SIG-M5 (cell line): ENCODE results near the gene ZNF33B.
"Not testable (repeated sequence)": the region's sequence is repeated elsewhere in the genome, so short reads cannot be mapped to it uniquely, and the experiment has no call there.

ENCODE experiments used
- DNase-seq: peaks from one replicate; lab custom pipeline; 2025; lab: John Stamatoyannopoulos, UW

ZNF33B gene

GRCh38 chr10:42638055-42638820 lies at the start of gene ZNF33B:
Gene ZNF33B, minus strand, starts transcription at chr10:42638570. Its CDS starts 1,642 bp downstream, at chr10:42636928.
- DNase-seq = peak; percentile 13

DNA sequence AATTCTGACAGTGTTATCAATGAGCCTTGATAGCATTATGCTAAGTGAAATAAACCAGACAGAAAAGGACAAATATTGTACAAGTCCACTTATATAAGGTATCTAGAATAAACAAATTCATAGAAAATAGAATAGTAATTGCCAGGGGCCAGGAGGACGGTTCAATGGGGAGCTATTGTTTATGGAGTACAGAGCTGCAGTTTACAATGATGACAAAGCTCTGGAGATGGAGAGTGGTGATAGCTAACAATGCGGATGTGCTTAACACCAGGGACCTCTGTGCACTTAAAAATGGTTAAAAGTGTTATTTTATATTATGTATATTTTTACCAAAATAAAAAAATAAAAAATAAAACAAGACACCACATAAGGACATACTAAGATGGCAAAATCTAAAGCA lies 46.1 kb upstream of the ZNF33B start:
- DNase-seq = no peak

DNA sequence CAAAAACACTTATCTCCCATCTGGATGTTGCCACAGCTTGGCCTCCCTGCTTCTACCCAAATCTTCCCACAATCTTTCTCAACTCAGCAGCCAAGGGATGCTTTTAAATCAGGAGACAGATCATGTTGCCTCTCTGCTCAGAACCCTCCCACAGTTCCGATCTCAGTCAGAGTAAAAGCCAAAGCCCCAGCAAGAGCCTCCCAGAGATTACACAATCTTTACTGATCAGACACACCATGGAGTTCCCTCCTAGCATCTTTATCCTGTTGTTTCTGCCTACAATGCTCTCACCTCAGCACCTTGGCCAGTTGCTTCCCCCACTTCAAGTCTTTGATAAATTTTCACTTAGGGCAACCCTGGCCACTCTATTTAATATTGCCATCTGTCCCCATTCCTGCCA lies 41.9 kb upstream of the ZNF33B start:
- DNase-seq = no peak

DNA sequence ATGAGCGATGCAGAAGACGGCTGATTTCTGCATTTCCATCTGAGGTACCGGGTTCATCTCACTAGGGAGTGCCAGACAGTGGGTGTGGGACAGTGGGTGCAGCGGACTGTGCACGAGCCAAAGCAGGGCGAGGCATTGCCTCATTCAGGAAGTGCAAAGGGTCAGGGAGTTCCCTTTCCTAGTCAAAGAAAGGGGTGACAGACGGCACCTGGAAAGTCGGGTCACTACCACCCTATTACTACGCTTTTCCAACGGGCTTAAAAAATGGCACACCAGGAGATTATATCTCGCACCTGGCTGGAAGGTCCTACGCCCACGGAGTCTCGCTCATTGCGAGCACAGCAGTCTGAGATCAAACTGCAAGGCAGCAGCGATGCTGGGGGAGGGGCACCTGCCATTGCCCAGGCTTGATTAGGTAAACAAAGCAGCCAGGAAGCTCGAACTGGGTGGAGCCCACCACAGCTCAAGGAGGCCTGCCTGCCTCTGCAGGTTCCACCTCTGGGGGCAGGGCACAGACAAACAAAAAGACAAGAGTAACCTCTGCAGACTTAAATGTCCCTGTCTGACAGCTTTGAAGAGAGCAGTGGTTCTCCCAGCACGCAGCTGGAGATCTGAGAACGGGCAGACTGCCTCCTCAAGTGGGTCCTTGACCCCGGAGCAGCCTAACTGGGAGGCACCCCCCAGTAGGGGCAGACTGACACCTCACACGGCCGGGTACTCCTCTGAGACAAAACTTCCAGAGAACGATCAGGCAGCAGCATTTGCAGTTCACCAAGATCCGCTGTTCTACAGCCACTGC lies 27.0 kb upstream of the ZNF33B start:
- DNase-seq = not testable (repeated sequence)

- DNase-seq = no peak
These were observed 16.0 kb upstream of the ZNF33B start for GRCh38 chr10:42654419-42654818.

GRCh38 chr10:42652858-42653257 lies 14.5 kb upstream of the ZNF33B start:
- DNase-seq = no peak

- DNase-seq = no peak
These were observed 12.0 kb upstream of the ZNF33B start for GRCh38 chr10:42650374-42650773.

DNA sequence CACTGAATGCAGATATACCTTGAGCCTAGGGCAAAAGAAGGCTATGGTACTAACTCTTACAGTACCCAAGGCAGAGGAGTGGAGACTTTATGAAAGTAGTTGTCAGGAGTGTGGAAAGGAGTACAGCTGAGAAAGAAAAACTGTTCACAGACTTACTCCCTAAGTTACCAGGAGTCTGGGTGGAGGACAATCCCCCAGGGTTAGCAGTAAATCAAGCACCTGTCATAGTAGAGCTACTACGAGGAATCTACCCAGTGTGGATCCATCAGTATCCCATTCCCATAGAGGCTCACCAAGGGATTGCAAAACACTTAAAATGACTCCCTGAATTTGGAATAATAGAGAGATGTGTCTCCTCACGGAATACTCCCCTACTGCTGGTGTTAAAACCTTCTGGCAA lies 10.1 kb upstream of the ZNF33B start:
- DNase-seq = no peak

GRCh38 chr10:42646687-42647640 lies 8.6 kb upstream of the ZNF33B start:
- DNase-seq = no peak

- no peak for DNase-seq
These were observed 7.8 kb upstream of the ZNF33B start for GRCh38 chr10:42646214-42646613.

- no peak for DNase-seq
These were observed 7.1 kb upstream of the ZNF33B start for GRCh38 chr10:42645516-42645915.

- no peak for DNase-seq
These were observed 6.7 kb upstream of the ZNF33B start for GRCh38 chr10:42645103-42645502.

GRCh38 chr10:42640610-42641229 lies 2.4 kb upstream of the ZNF33B start:
- DNase-seq = no peak

DNA sequence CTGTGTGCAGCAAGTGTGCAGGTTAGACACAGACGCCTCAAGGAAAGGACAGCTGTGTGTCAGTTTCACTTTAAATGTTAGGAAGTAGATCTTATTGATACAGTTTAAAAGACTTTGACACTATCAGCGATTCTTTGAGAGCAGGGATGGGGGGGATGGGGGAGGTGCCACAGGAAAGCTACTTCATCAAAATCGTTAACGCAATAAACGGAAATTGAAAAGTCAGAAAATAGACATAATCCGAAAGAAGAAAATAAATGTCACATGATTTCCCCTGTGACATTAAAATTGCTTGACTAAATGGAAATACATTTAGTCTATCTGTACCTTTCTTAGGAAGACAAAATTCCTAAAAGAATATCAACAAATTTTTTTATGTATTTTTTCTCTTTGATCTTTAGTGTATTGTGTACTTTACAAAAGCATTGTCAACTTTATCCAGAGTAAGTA lies 476 bp upstream of the ZNF33B start:
- no peak for DNase-seq

GRCh38 chr10:42637648-42638054 lies 719 bp downstream of the ZNF33B start:
- DNase-seq = no peak

GRCh38 chr10:42637142-42637541 lies 1.2 kb downstream of the ZNF33B start:
- no peak for DNase-seq

DNA sequence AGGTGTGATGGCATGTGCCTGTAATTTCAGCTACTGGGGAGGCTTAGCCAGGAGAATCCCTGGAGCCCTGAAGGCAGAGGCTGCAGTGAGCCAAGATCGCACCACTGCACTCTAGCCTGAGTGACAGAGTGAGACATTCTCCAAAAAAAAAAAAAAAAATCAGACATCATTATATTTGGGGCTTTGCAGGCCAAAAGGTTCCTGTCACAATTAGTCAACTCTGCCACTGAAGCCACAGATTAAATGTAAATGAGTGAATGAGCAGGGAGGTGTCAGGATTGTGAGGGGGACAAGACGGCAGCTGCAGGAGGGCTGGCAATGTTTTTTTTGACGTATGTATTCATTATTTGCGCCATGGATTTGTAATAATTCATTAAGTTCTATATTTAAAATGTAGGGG lies 3.3 kb downstream of the ZNF33B start:
- no peak for DNase-seq

- no peak for DNase-seq
These were observed 5.8 kb downstream of the ZNF33B start for GRCh38 chr10:42632564-42632963.

- no peak for DNase-seq
These were observed 7.7 kb downstream of the ZNF33B start for GRCh38 chr10:42630537-42631134.

DNA sequence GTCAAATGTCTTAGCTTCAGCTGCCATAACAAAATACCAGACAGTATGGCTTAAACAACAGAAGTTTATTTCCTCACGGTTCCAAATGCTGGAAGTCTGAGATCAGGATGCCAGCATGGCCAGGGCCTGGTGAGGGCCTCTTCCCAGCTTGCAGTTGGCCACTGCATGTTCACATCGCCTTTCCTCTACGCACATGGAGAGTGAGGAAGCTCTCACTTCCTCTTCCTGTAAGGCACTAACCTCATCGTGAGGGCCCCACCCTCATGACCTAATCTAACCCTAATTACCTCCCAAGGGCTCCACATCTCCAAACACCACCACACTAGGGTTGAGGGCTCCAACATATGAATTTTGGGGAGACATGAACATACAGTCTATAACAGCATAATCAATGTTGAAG lies 14.4 kb downstream of the ZNF33B start:
- no peak for DNase-seq

DNA sequence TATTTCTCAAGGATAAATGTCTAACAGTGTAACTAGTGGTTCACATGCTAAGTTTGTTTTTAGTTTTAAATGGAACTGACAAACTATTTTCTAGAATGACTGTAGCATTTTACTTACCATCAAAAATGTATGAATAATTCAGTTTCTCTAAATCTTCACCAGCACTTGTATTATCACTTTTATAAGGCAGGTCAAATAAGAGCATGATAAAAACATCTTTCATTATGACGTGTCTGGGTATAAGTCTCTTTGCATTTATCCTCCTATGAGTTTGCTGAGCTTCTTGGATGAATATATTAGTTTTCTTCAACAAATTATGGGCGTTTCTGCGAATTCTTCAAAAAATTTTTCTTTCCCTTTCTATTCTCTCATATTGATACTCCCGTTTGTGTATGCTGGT lies 19.9 kb downstream of the ZNF33B start:
- no peak for DNase-seq
